Neuronal stem cell (in vitro differentiated cells): ENCODE data around the gene ITPR2.
A peak's percentile ranks its signal among the peaks of the same experiment; 100 is the strongest.

ENCODE experiments used
- DNase-seq: peaks from one replicate; pipeline ENCODE4 v3.0.0-alpha.2; 2013; ENCODE audit warnings: low spot score
- H2AFZ ChIP-seq: one replicate; pipeline ENCODE4 v1.6.1; 2013; ENCODE audit warnings: mild to moderate bottlenecking, low read length, inconsistent platforms
- H2AK5ac ChIP-seq: 2 replicates; pipeline ENCODE4 v1.6.1; 2013; ENCODE audit warnings: low read depth, mild to moderate bottlenecking, inconsistent platforms, low read length, moderate library complexity, mixed read lengths
- H2BK120ac ChIP-seq: 2 replicates; pipeline ENCODE4 v1.6.1; 2013; ENCODE audit warnings: low read depth, mild to moderate bottlenecking, inconsistent platforms, low read length, moderate library complexity, mixed read lengths
- H2BK12ac ChIP-seq: one replicate; pipeline ENCODE4 v1.6.1; 2013; ENCODE audit warnings: low read length, inconsistent platforms
- H2BK15ac ChIP-seq: 2 replicates; pipeline ENCODE4 v1.6.1; 2013; ENCODE audit warnings: mild to moderate bottlenecking, low read length, inconsistent platforms, mixed read lengths
- H2BK5ac ChIP-seq: one replicate; pipeline ENCODE4 v1.6.1; 2013; ENCODE audit warnings: inconsistent platforms, mild to moderate bottlenecking, low read length, moderate library complexity
- H3K14ac ChIP-seq: one replicate; pipeline ENCODE4 v1.6.1; 2013; ENCODE audit warnings: low read length, inconsistent platforms
- H3K18ac ChIP-seq: 2 replicates; pipeline ENCODE4 v1.6.1; 2013; ENCODE audit warnings: low read length, inconsistent platforms
- H3K23ac ChIP-seq: 2 replicates; pipeline ENCODE4 v1.6.1; 2013; ENCODE audit warnings: low read depth, mild to moderate bottlenecking, mixed read lengths, low read length, inconsistent platforms; ENCODE audit not compliant: poor library complexity
- H3K27ac ChIP-seq: replicated peaks from 3 replicates; pipeline ENCODE4 v1.5.1; 2013; ENCODE audit warnings: low read length, inconsistent platforms
- H3K27me3 ChIP-seq, 3 experiments: 2 replicates each; pipeline ENCODE4 v1.6.1; 2013; ENCODE audit warnings: low read length in 3 of 3, mild to moderate bottlenecking in 2 of 3, inconsistent platforms in 1 of 3, low read depth in 1 of 3, mixed read lengths in 1 of 3, moderate library complexity in 1 of 3; ENCODE audit not compliant: control insufficient read depth in 3 of 3, insufficient read depth in 3 of 3
- H3K36me3 ChIP-seq, 2 donors: replicated peaks in 1 of 2; 2 replicates each; pipeline ENCODE4 v1.6.1; 2013; ENCODE audit warnings: low read length in 2 of 2; ENCODE audit not compliant: control insufficient read depth in 2 of 2, insufficient read depth in 2 of 2
- H3K4ac ChIP-seq: 2 replicates; pipeline ENCODE4 v1.6.1; 2013; ENCODE audit warnings: inconsistent platforms, mild to moderate bottlenecking, low read length, moderate library complexity
- H3K4me1 ChIP-seq, 2 donors: 1 replicate in 1 of 2; 2 replicates in 1 of 2; pipeline ENCODE4 v1.6.1; 2013; ENCODE audit warnings: low read length in 2 of 2, low read depth in 1 of 2; ENCODE audit not compliant: control insufficient read depth in 2 of 2, insufficient read depth in 1 of 2
- H3K4me2 ChIP-seq: one replicate; pipeline ENCODE4 v1.6.1; 2013; ENCODE audit warnings: mild to moderate bottlenecking, low read length, inconsistent platforms; ENCODE audit not compliant: insufficient read depth, poor library complexity, severe bottlenecking
- H3K4me3 ChIP-seq, 2 donors: 2 replicates each; pipeline ENCODE4 v1.5.1; 2013; ENCODE audit warnings: low read length in 2 of 2, mild to moderate bottlenecking in 2 of 2, inconsistent platforms in 1 of 2, moderate library complexity in 1 of 2
- H3K79me1 ChIP-seq: one replicate; pipeline ENCODE4 v1.6.1; 2013; ENCODE audit warnings: low read depth, mild to moderate bottlenecking, inconsistent platforms, low read length, moderate library complexity
- H3K9ac ChIP-seq: one replicate; pipeline ENCODE4 v1.6.1; 2013; ENCODE audit warnings: mild to moderate bottlenecking, low read depth, low read length, inconsistent platforms; ENCODE audit not compliant: poor library complexity
- H3K9me3 ChIP-seq, 2 donors: replicated peaks in 1 of 2; 2 replicates each; pipeline versions ENCODE3 to v1.6.1; 2013; ENCODE audit warnings: low read length in 2 of 2, mild to moderate bottlenecking in 2 of 2, inconsistent platforms in 1 of 2, low read depth in 1 of 2, mixed read lengths in 1 of 2, moderate library complexity in 1 of 2; ENCODE audit not compliant: control insufficient read depth in 2 of 2, insufficient read depth in 1 of 2
- H4K8ac ChIP-seq: one replicate; pipeline ENCODE4 v1.6.1; 2013; ENCODE audit warnings: low read depth, mild to moderate bottlenecking, inconsistent platforms, low read length, moderate library complexity
- H4K91ac ChIP-seq: one replicate; pipeline ENCODE4 v1.6.1; 2013; ENCODE audit warnings: low read length, low read depth, mild to moderate bottlenecking, inconsistent platforms; ENCODE audit not compliant: poor library complexity
- WGBS, 2 donors: extraction: QIAGEN DNeasy Blood & Tissue Kit; methylation state at CpG; one replicate each; pipeline ENCODE4 v1.1.7; 2013; ENCODE audit warnings: missing lambda C conversion rate in 2 of 2, mixed read lengths in 1 of 2; ENCODE audit not compliant: insufficient read length in 2 of 2, insufficient replicate concordance in 1 of 2; ENCODE audit errors: extremely low coverage in 2 of 2; 5-methylcytosine and 5-hydroxymethylcytosine counted together

ITPR2 gene

DNA sequence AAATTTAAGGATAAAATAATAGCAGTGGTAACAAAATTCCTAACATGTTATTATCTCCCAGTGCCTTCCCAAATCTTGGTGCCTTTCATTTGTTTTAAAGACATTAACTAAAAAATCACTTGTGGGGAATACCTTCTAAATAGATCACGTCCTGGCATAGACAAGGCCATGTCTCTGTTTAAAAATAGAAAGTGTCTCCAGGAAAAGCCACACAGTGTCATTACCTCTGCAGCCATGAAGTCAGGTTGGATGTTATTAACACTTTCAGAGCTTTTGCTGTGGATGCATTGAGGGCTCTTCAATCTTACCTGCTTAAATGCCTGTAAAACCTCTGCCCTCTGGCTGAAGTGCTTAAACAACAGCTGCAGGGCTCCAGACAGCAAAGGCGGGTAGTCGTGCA is 211.1 kb downstream of the ITPR2 start:
- H2AK5ac ChIP-seq, result no peak overlapping the region
- no peak overlapping the region for H3K14ac ChIP-seq
- no peaks in the 10 kb centered on the region for H3K4me1 ChIP-seq
- no peak overlapping the region for H2BK120ac ChIP-seq
- H3K4me3 ChIP-seq, result no peak overlapping the region
- no peak overlapping the region for H3K9ac ChIP-seq
- H4K91ac ChIP-seq, result no peak overlapping the region
- H3K9me3 ChIP-seq, result no peaks in the 10 kb centered on the region
- H2BK12ac ChIP-seq, result no peak overlapping the region
- H3K18ac ChIP-seq, result no peak overlapping the region
- no peak for DNase-seq
- H3K23ac ChIP-seq, result no peak overlapping the region
- WGBS, 2 donors, result no CpG with 5 or more reads among the region's 3 CpGs
- H2BK15ac ChIP-seq, result no peak overlapping the region
- no peaks in the 10 kb centered on the region for H3K79me1 ChIP-seq
- H2BK5ac ChIP-seq, result no peak overlapping the region
- no peak overlapping the region for H2AFZ ChIP-seq
- H3K36me3 ChIP-seq, result no peaks in the 10 kb centered on the region
- H3K27ac ChIP-seq, result no peak overlapping the region
- H3K27me3 ChIP-seq, result no peaks in the 10 kb centered on the region
- no peak overlapping the region for H4K8ac ChIP-seq
- no peak overlapping the region for H3K4me2 ChIP-seq
- H3K4ac ChIP-seq, result no peak overlapping the region

DNA sequence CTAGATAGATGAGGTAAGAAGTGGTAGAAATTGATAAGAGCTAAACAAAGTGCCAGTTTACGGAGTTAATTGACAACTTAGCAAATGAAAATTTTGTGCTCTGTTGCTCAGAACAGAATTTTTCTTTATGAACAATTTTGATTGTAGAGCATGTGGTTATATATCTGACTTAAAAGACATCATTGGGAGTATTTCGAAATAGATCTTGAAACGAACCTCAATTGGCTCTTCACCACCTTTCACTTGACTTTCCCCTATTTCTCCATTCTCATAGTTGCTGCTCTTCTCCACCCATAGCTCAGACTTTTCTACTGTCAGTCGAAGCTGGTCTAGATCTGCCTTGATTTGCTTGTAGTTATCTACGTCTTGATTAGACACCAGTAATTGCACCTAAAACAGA is 212.1 kb downstream of the ITPR2 start:
- Histone ChIP-seq H3K4me2 (no peak overlapping the region), H2BK12ac (no peak overlapping the region), H2AK5ac (no peak overlapping the region), H3K36me3 (no peaks in the 10 kb centered on the region), H3K4me3 (no peak overlapping the region), H3K79me1 (no peaks in the 10 kb centered on the region), H3K14ac (no peak overlapping the region), H3K27ac (no peak overlapping the region), H3K27me3 (no peaks in the 10 kb centered on the region), H2BK120ac (no peak overlapping the region), H3K18ac (no peak overlapping the region), H2BK5ac (no peak overlapping the region), H4K91ac (no peak overlapping the region), H3K4ac (no peak overlapping the region), H2BK15ac (no peak overlapping the region), H3K9ac (no peak overlapping the region), H3K4me1 (no peaks in the 10 kb centered on the region), H2AFZ (no peak overlapping the region), H3K9me3 (no peaks in the 10 kb centered on the region), H4K8ac (no peak overlapping the region), H3K23ac (no peak overlapping the region)
- no CpG with 5 or more reads among the region's 5 CpGs for WGBS, 2 donors
- DNase-seq, result no peak

DNA sequence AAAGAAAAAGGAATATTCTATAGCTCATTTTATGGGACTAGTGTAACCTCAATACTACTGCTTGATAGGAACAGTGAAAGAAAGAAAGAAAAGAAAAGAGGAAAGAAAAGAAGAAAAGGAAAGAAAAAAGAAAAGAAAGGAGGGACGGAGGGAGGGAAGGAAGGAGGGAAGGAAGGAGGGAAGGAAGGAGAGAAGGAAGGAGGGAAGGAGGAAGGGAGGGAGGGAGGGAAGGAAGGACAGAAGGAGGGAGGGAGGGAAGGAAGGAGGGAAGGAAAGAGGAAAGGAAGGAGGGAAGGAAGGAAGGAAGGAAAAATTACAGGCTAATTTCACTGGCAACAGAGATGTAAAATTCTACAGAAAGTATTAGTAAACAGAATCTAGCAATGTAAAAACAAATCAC is 215.5 kb downstream of the ITPR2 start:
- H2BK5ac ChIP-seq, result no peak overlapping the region
- no peak overlapping the region for H4K91ac ChIP-seq
- H2AK5ac ChIP-seq, result no peak overlapping the region
- no peak overlapping the region for H2BK120ac ChIP-seq
- DNase-seq, result no peak
- no peak overlapping the region for H3K18ac ChIP-seq
- H4K8ac ChIP-seq, result no peak overlapping the region
- H3K4me1 ChIP-seq, result no peaks in the 10 kb centered on the region
- no CpG with 5 or more reads among the region's 1 CpG for WGBS, 2 donors
- no peak overlapping the region for H3K23ac ChIP-seq
- no peaks in the 10 kb centered on the region for H3K79me1 ChIP-seq
- H3K36me3 ChIP-seq, result no peaks in the 10 kb centered on the region
- H3K27ac ChIP-seq, result no peak overlapping the region
- H2AFZ ChIP-seq, result no peak overlapping the region
- no peak overlapping the region for H3K4me3 ChIP-seq
- no peak overlapping the region for H3K9ac ChIP-seq
- no peak overlapping the region for H3K14ac ChIP-seq
- no peaks in the 10 kb centered on the region for H3K27me3 ChIP-seq
- H3K4ac ChIP-seq, result no peak overlapping the region
- no peak overlapping the region for H2BK15ac ChIP-seq
- no peak overlapping the region for H2BK12ac ChIP-seq
- no peaks in the 10 kb centered on the region for H3K9me3 ChIP-seq
- no peak overlapping the region for H3K4me2 ChIP-seq

DNA sequence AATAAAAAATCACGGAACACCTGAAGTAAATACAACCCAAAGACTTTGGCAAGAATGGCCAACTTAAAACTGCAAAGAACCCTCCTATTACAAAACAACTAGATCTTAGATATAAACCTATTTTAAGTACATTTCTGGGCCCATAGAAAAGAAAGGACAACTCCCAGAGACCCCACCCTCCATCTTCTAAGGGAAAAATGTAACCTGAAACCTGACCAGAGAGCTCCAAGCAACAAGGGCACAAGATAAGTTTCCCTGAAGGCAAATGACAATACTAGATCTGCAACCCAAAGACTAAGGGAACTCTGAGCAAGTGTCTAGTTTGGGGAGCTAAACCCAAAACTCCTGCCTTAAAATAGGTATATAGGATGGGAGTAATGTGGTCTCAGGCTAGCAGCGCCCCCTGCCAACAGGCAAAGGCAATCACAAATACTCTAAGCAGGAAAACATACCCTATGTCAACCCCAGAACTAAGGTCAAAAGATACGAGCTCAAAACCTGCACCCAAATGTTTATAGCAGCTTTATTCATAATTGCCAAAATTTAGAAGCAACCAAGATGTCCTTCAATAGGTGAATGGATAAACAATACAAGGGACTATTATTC is 218.9 kb downstream of the ITPR2 start:
- no peaks in the 10 kb centered on the region for H3K9me3 ChIP-seq
- peak; percentile 17 for DNase-seq
- no peak overlapping the region for H3K14ac ChIP-seq
- no CpG with 5 or more reads among the region's 3 CpGs for WGBS, 2 donors
- H2AK5ac ChIP-seq, result no peak overlapping the region
- no peaks in the 10 kb centered on the region for H3K79me1 ChIP-seq
- H3K23ac ChIP-seq, result no peak overlapping the region
- no peak overlapping the region for H3K9ac ChIP-seq
- H3K27ac ChIP-seq, result no peak overlapping the region
- no peak overlapping the region for H2AFZ ChIP-seq
- H3K18ac ChIP-seq, result no peak overlapping the region
- no peak overlapping the region for H3K4me3 ChIP-seq
- H3K4ac ChIP-seq, result no peak overlapping the region
- H2BK15ac ChIP-seq, result no peak overlapping the region
- no peak overlapping the region for H4K91ac ChIP-seq
- no peaks in the 10 kb centered on the region for H3K4me1 ChIP-seq
- H2BK12ac ChIP-seq, result no peak overlapping the region
- no peak overlapping the region for H4K8ac ChIP-seq
- no peaks in the 10 kb centered on the region for H3K36me3 ChIP-seq
- H2BK5ac ChIP-seq, result no peak overlapping the region
- H3K4me2 ChIP-seq, result no peak overlapping the region
- no peak overlapping the region for H2BK120ac ChIP-seq
- H3K27me3 ChIP-seq, result no peaks in the 10 kb centered on the region
